Measurements from ENCODE around the gene TMEM273. TPM values are rescaled to one million over a fixed set of nuclear protein-coding genes. Genes with fewer than 3 reads are reported as not detected.

The TMEM273 gene
- total RNA-seq, 2 donors from 2014 or later = 1.1 to 13.0 TPM

GRCh38 chr10:49115796-49116508, 72.2 kb downstream of the TMEM273 start:
- Histone ChIP-seq H3K27me3 (replicated peaks; ENCODE audit: insufficient read depth) (no peaks in the 10 kb centered on the region), H3K36me3 (no peaks in the 10 kb centered on the region), H3K27ac (no peak overlapping the region), H3K9me3 (no peaks in the 10 kb centered on the region), H3K4me3 (peak overlapping the region; percentile 20 to 55), H3K4me1 (replicated peaks) (no peaks in the 10 kb centered on the region)
- TF ChIP-seq POLR2AphosphoS5 (IDR thresholded peaks at IDR 0.05) = no peak
- no peak for TF ChIP-seq POLR2A (IDR thresholded peaks at IDR 0.05)
- TF ChIP-seq, protein P1, sequence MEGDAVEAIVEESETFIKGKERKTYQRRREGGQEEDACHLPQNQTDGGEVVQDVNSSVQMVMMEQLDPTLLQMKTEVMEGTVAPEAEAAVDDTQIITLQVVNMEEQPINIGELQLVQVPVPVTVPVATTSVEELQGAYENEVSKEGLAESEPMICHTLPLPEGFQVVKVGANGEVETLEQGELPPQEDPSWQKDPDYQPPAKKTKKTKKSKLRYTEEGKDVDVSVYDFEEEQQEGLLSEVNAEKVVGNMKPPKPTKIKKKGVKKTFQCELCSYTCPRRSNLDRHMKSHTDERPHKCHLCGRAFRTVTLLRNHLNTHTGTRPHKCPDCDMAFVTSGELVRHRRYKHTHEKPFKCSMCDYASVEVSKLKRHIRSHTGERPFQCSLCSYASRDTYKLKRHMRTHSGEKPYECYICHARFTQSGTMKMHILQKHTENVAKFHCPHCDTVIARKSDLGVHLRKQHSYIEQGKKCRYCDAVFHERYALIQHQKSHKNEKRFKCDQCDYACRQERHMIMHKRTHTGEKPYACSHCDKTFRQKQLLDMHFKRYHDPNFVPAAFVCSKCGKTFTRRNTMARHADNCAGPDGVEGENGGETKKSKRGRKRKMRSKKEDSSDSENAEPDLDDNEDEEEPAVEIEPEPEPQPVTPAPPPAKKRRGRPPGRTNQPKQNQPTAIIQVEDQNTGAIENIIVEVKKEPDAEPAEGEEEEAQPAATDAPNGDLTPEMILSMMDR (IDR thresholded peaks at IDR 0.05) = no peak
- 86% methylated on average over 14 of the region's 14 CpGs for WGBS
- DNase-seq (ENCODE audit: low spot score) = no peak
- intact Hi-C loops (cut with DNase I) = loop anchor here (5.0 kb wide), 1 partner anchor 104 kb away; no protein-coding TSS in a partner anchor

DNA sequence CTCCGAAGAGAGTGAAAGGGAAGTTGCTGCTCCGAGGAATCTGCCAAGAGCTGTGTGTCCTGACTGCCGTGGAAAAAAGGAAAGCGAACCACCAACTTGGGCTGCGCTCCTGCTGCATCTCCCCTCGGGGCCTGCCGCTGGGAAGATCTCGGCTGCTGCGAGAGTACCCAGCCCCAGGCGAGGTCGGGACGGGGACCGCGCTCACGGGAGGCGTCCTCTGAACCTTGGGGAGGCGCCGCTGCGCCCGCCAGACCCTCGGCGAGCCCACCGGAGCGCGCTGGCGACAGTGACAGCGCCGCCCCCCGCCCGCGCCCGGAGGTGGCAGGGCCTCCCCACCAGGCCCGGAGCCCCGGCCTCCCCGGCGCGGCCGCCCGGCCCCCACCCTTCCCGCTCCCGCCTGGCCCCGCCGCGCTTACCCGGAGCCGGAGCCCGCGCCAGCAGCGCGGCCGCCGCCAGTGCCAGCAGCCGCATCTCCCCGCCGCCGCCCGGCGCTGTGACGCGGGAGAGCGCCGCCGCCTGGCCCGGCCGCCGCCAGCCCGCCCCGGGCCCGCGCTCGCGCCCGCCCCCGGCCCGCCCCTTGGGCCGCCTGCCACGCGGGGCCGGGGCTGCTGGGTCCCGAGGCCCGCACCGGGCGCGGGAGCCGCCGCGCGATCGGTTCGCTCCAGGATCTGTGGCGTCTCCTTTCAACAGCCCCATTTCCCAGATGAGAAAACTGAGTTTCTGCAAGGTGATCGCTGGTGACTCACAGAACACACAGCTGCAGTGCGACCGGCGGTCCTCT, 73.0 kb downstream of the TMEM273 start, which contains the start of gene VSTM4:
VSTM4 (minus strand) TSS at position 508 of the 781 bp plus-strand sequence; CDS start at position 471, 37 bp downstream.
- no peak for TF ChIP-seq POLR2A (IDR thresholded peaks at IDR 0.05)
- TF ChIP-seq POLR2AphosphoS5 (IDR thresholded peaks at IDR 0.05) = no peak
- TF ChIP-seq, protein P1 (IDR thresholded peaks at IDR 0.05) = no peak
- 3% methylated on average over 76 of the region's 95 CpGs for WGBS
- no peaks in the 10 kb centered on the region for H3K27me3 ChIP-seq (replicated peaks; ENCODE audit: insufficient read depth)

DNA sequence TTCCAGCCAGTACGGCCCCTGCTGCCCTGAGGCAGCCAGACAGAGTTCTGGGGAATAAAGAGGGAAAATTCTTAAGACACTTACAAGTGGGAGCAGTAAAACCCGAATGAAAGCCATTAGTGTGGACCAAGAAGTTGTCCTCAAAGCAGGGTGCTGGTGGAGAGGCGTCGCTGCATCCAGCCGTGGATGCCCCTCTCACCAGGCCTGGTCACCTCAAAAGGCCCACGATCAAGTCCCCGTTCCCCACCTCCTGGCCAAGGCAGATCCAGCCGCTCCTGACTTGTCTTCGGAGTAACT, 73.5 kb downstream of the TMEM273 start:
- no peak for TF ChIP-seq POLR2A (IDR thresholded peaks at IDR 0.05)
- no peak for TF ChIP-seq POLR2AphosphoS5 (IDR thresholded peaks at IDR 0.05)
- TF ChIP-seq, protein P1 (IDR thresholded peaks at IDR 0.05) = no peak
- intact Hi-C loops (cut with DNase I) = loop anchor here (5.0 kb wide), 3 partner anchors 102 to 457 kb away; no protein-coding TSS in a partner anchor
- no peak for DNase-seq (ENCODE audit: low spot score)

More for the DNA sequence above, 73.0 kb downstream of the TMEM273 start, which contains the start of gene VSTM4:
- Histone ChIP-seq H3K36me3 (no peaks in the 10 kb centered on the region), H3K4me3 (peak within 1 kb of the TSS; percentile 55 to 60), H3K9me3 (no peaks in the 10 kb centered on the region), H3K4me1 (replicated peaks) (no peaks in the 10 kb centered on the region), H3K27ac (peak within 1 kb of the TSS; percentile 76 to 81)
- intact Hi-C loops (cut with DNase I) = loop anchor here (5.0 kb wide), 1 partner anchor 103 kb away; no protein-coding TSS in a partner anchor
- no peak for DNase-seq (ENCODE audit: low spot score)

GRCh38 chr10:49113741-49114141, 74.5 kb downstream of the TMEM273 start:
- TF ChIP-seq, protein P1 (IDR thresholded peaks at IDR 0.05) = no peak
- no peak for TF ChIP-seq POLR2A (IDR thresholded peaks at IDR 0.05)
- no peak for TF ChIP-seq POLR2AphosphoS5 (IDR thresholded peaks at IDR 0.05)
- H3K36me3 ChIP-seq = no peaks in the 10 kb centered on the region
- no peaks in the 10 kb centered on the region for H3K27me3 ChIP-seq (replicated peaks; ENCODE audit: insufficient read depth)
- intact Hi-C loops (cut with DNase I) = loop anchor here (5.0 kb wide), 2 partner anchors 131 to 456 kb away; no protein-coding TSS in a partner anchor
- 49% methylated on average over 3 of the region's 3 CpGs for WGBS
- no peaks in the 10 kb centered on the region for H3K9me3 ChIP-seq
- H3K4me1 ChIP-seq (replicated peaks) = no peaks in the 10 kb centered on the region
- DNase-seq (ENCODE audit: low spot score) = no peak
- H3K27ac ChIP-seq = peak overlapping the region in 1 of 2 donors; percentile 76
- peak overlapping the region; percentile 55 to 60 for H3K4me3 ChIP-seq

More for the DNA sequence above, 73.5 kb downstream of the TMEM273 start:
- Histone ChIP-seq H3K27me3 (replicated peaks; ENCODE audit: insufficient read depth) (no peaks in the 10 kb centered on the region), H3K4me1 (replicated peaks) (no peaks in the 10 kb centered on the region), H3K36me3 (no peaks in the 10 kb centered on the region), H3K4me3 (peak overlapping the region; percentile 55 to 60), H3K27ac (peak overlapping the region; percentile 76 to 81), H3K9me3 (no peaks in the 10 kb centered on the region)
- 17% methylated on average over 9 of the region's 9 CpGs for WGBS
